Prostate gland (tissue), 2 donors: ENCODE data around the gene FNDC3B. TPM values are rescaled to one million over a fixed set of nuclear protein-coding genes. Genes with fewer than 3 reads are reported as not detected.
"Not testable (repeated sequence)": the region's sequence is repeated elsewhere in the genome, so short reads cannot be mapped to it uniquely, and the experiment has no call there.

Experiments used
- DNase-seq: peaks from one replicate; pipeline ENCODE4 v3.0.0-alpha.2; 2019; ENCODE audit warnings: low spot score
- H3K27ac ChIP-seq, 2 donors: fragments of 200-600 bp; sonication (generic); 2 replicates each; pipeline ENCODE4 v1.5.1; 2017 to 2019
- H3K27me3 ChIP-seq: fragments of 200-600 bp; sonication (generic); replicated peaks from 2 replicates; pipeline ENCODE4 v1.5.1; 2019; ENCODE audit not compliant: insufficient read depth
- H3K36me3 ChIP-seq, 2 donors: fragments of 200-600 bp; sonication (generic); 1 replicate in 1 of 2; 2 replicates in 1 of 2; pipeline versions ENCODE4 v1.5.1 to v1.8.1; 2017 to 2019
- H3K4me1 ChIP-seq: fragments of 200-600 bp; sonication (generic); replicated peaks from 2 replicates; pipeline ENCODE4 v1.5.1; 2019
- H3K4me3 ChIP-seq, 2 donors: fragments of 200-600 bp; sonication (generic); 2 replicates each; pipeline ENCODE4 v1.5.1; 2017 to 2019
- H3K9me3 ChIP-seq: fragments of 200-600 bp; sonication (generic); 2 replicates; pipeline ENCODE4 v1.5.1; 2017
- CTCF ChIP-seq, 4 experiments: fragments of 200-600 bp in 2 of 4; fragments of 450-650 bp in 2 of 4; sonication (generic) in 2 of 4; IDR thresholded peaks; 1 replicate in 3 of 4; 2 replicates in 1 of 4; pipeline ENCODE4 v1.5.1; 2016 to 2019; ENCODE audit warnings: antibody characterized with exemption in 4 of 4, mild to moderate bottlenecking in 2 of 4, moderate library complexity in 2 of 4
- POLR2A ChIP-seq: fragments of 450-650 bp; IDR thresholded peaks from one replicate; pipeline ENCODE4 v1.6.1; 2016; ENCODE audit warnings: antibody characterized with exemption, mild to moderate bottlenecking
- POLR2AphosphoS5 ChIP-seq: sonication (generic); formaldehyde crosslinking; IDR thresholded peaks from one replicate; pipeline ENCODE4 v1.6.1; 2017; ENCODE audit warnings: antibody characterized with exemption
- WGBS: methylation state at CpG from one replicate; pipeline ENCODE4 v1.1.5; 2018; 5-methylcytosine and 5-hydroxymethylcytosine counted together
- intact Hi-C: fragments of 100-400 bp; cut with DNase I; formaldehyde crosslinking; loops from one replicate; pipeline ENCODE4 v1.14.2; 2022
- total RNA-seq, 2 donors: library from RNA; depleted of rRNA; stranded (reverse); fragments of >200 nt; gene quantifications; one replicate each; pipeline ENCODE4 v1.1.0, GENCODE V29; 2016

The FNDC3B gene
- 10 to 100 TPM; 35.9 to 62.4 TPM for total RNA-seq

GRCh38 chr3:172039436-172040077, at the start of gene FNDC3B:
FNDC3B (plus strand) TSS chr3:172039578; CDS start chr3:172112480, 72,902 bp downstream.
- Histone ChIP-seq H3K4me3 (peak within 1 kb of the TSS; percentile 92 to 99), H3K36me3 (no peaks in the 10 kb centered on the region), H3K9me3 (no peaks in the 10 kb centered on the region), H3K4me1 (no peaks in the 10 kb centered on the region), H3K27me3 (no peaks in the 10 kb centered on the region), H3K27ac (peak within 1 kb of the TSS; percentile 97 to 98)
- intact Hi-C loops: loop anchor here (2.0 to 10.0 kb wide), 5 partner anchors 91 to 395 kb away; no protein-coding TSS in a partner anchor
- no peak for TF ChIP-seq CTCF (IDR thresholded peaks at IDR 0.05)
- peak; percentile 91 for TF ChIP-seq POLR2AphosphoS5
- TF ChIP-seq POLR2A: peak; percentile 95
- WGBS: under 1% methylated on average over 48 of the region's 59 CpGs
- DNase-seq: peak; percentile 95

- intact Hi-C loops, H3K9me3 ChIP-seq, H3K27me3 ChIP-seq, DNase-seq, H3K27ac ChIP-seq, H3K36me3 ChIP-seq, H3K4me3 ChIP-seq, H3K4me1 ChIP-seq: not testable (repeated sequence)
- WGBS: 97% methylated on average over 3 of the region's 3 CpGs
Measured at GRCh38 chr3:171990239-171990638, 49.1 kb upstream of the FNDC3B start.

- H3K4me3 ChIP-seq: no peak overlapping the region
- DNase-seq: no peak
- H3K9me3 ChIP-seq: no peaks in the 10 kb centered on the region
- TF ChIP-seq POLR2AphosphoS5: no peak
- TF ChIP-seq POLR2A: no peak
- no peak for TF ChIP-seq CTCF (IDR thresholded peaks at IDR 0.05)
- no peaks in the 10 kb centered on the region for H3K27me3 ChIP-seq
- no peaks in the 10 kb centered on the region for H3K4me1 ChIP-seq
- intact Hi-C loops: no loop called here
- H3K27ac ChIP-seq: no peak overlapping the region
- H3K36me3 ChIP-seq: no peaks in the 10 kb centered on the region
- WGBS: 71% methylated on average over 3 of the region's 3 CpGs
Measured at GRCh38 chr3:171991166-171991565, 48.2 kb upstream of the FNDC3B start.

- TF ChIP-seq POLR2A (no peak), POLR2AphosphoS5 (no peak), CTCF (IDR thresholded peaks at IDR 0.05) (no peak)
- intact Hi-C loops: no loop called here
- no peak overlapping the region for H3K4me3 ChIP-seq
Measured at GRCh38 chr3:171994646-171995428, 44.5 kb upstream of the FNDC3B start.

GRCh38 chr3:171995486-171995885, 43.9 kb upstream of the FNDC3B start:
- no peaks in the 10 kb centered on the region for H3K9me3 ChIP-seq
- TF ChIP-seq POLR2A (no peak), POLR2AphosphoS5 (no peak), CTCF (IDR thresholded peaks at IDR 0.05) (no peak)
- intact Hi-C loops: no loop called here
- no peak overlapping the region for H3K4me3 ChIP-seq
- H3K4me1 ChIP-seq: no peaks in the 10 kb centered on the region
- H3K27ac ChIP-seq: no peak overlapping the region
- no peak for DNase-seq
- no peaks in the 10 kb centered on the region for H3K27me3 ChIP-seq
- no peaks in the 10 kb centered on the region for H3K36me3 ChIP-seq

More at GRCh38 chr3:171994646-171995428, 44.5 kb upstream of the FNDC3B start:
- H3K4me1 ChIP-seq: no peaks in the 10 kb centered on the region
- 51% methylated on average over 3 of the region's 3 CpGs for WGBS
- no peaks in the 10 kb centered on the region for H3K9me3 ChIP-seq
- DNase-seq: no peak
- no peaks in the 10 kb centered on the region for H3K27me3 ChIP-seq
- no peaks in the 10 kb centered on the region for H3K36me3 ChIP-seq
- no peak overlapping the region for H3K27ac ChIP-seq
